ENCODE measurements around the gene XRCC1.
"Not testable (repeated sequence)": the region's sequence is repeated elsewhere in the genome, so short reads cannot be mapped to it uniquely, and the experiment has no call there.

The XRCC1 gene

GRCh38 chr19:43552616-43553015 lies 22.7 kb downstream of the XRCC1 start:
- H3K27ac ChIP-seq: no peak overlapping the region
- DNase-seq: no peak
- intact Hi-C loops (cut with DNase I; ENCODE audit: low total_unique reads): no loop called here
- no peaks in the 10 kb centered on the region for H3K4me1 ChIP-seq
- peaks cover 20 to 71% (median 64%) of the 10 kb centered on the region in 3 donors for H3K36me3 ChIP-seq
- TF ChIP-seq CTCF (IDR thresholded peaks at IDR 0.05): no peak
- H3K4me3 ChIP-seq: no peak overlapping the region
- no peaks in the 10 kb centered on the region for H3K27me3 ChIP-seq
- H3K9me3 ChIP-seq: no peaks in the 10 kb centered on the region

GRCh38 chr19:43552198-43552450 lies 23.2 kb downstream of the XRCC1 start:
- Histone ChIP-seq H3K4me1 (no peaks in the 10 kb centered on the region), H3K4me3 (no peak overlapping the region), H3K27me3 (no peaks in the 10 kb centered on the region), H3K9me3 (no peaks in the 10 kb centered on the region), H3K36me3 (peaks cover 22 to 71% (median 64%) of the 10 kb centered on the region in 3 donors), H3K27ac (no peak overlapping the region)
- no peak for DNase-seq
- intact Hi-C loops (cut with DNase I; ENCODE audit: low total_unique reads): no loop called here
- TF ChIP-seq CTCF (IDR thresholded peaks at IDR 0.05): no peak

- no peak for TF ChIP-seq CTCF (IDR thresholded peaks at IDR 0.05)
- DNase-seq: no peak
- Histone ChIP-seq H3K36me3 (peaks cover 25 to 68% (median 61%) of the 10 kb centered on the region in 3 donors), H3K9me3 (no peaks in the 10 kb centered on the region), H3K27ac (no peak overlapping the region), H3K4me1 (no peaks in the 10 kb centered on the region), H3K27me3 (no peaks in the 10 kb centered on the region), H3K4me3 (no peak overlapping the region)
- intact Hi-C loops (cut with DNase I; ENCODE audit: low total_unique reads): no loop called here
Observed at GRCh38 chr19:43551399-43552197, 23.7 kb downstream of the XRCC1 start.

- Histone ChIP-seq H3K36me3 (peaks cover 30 to 67% (median 66%) of the 10 kb centered on the region in 3 donors), H3K27ac (no peak overlapping the region)
- intact Hi-C loops (cut with DNase I; ENCODE audit: low total_unique reads): no loop called here
Observed at GRCh38 chr19:43548706-43549105, 26.6 kb downstream of the XRCC1 start.

GRCh38 chr19:43547926-43548325 lies 27.4 kb downstream of the XRCC1 start:
- H3K36me3 ChIP-seq: peaks cover 37 to 67% (median 66%) of the 10 kb centered on the region in 3 donors
- H3K4me3 ChIP-seq; H3K27ac ChIP-seq; H3K4me1 ChIP-seq; intact Hi-C loops (cut with DNase I; ENCODE audit: low total_unique reads); H3K27me3 ChIP-seq; DNase-seq; H3K9me3 ChIP-seq: not testable (repeated sequence)

More at GRCh38 chr19:43548706-43549105, 26.6 kb downstream of the XRCC1 start:
- no peak for DNase-seq
- no peak for TF ChIP-seq CTCF (IDR thresholded peaks at IDR 0.05)
- no peaks in the 10 kb centered on the region for H3K4me1 ChIP-seq
- H3K27me3 ChIP-seq: no peaks in the 10 kb centered on the region
- H3K9me3 ChIP-seq: no peaks in the 10 kb centered on the region
- H3K4me3 ChIP-seq: no peak overlapping the region

- peaks cover 38 to 67% (median 63%) of the 10 kb centered on the region in 3 donors for H3K36me3 ChIP-seq
Observed at GRCh38 chr19:43546581-43546980, 28.7 kb downstream of the XRCC1 start.

More at GRCh38 chr19:43546581-43546980, 28.7 kb downstream of the XRCC1 start:
- H3K4me3 ChIP-seq: no peak overlapping the region
- H3K4me1 ChIP-seq: no peaks in the 10 kb centered on the region
- DNase-seq: no peak
- no peaks in the 10 kb centered on the region for H3K27me3 ChIP-seq
- no peak overlapping the region for H3K27ac ChIP-seq
- intact Hi-C loops (cut with DNase I; ENCODE audit: low total_unique reads): no loop called here
- no peaks in the 10 kb centered on the region for H3K9me3 ChIP-seq
- TF ChIP-seq CTCF (IDR thresholded peaks at IDR 0.05): no peak
